Measurements from ENCODE around the gene NR2F6. TPM values are rescaled to one million over a fixed set of nuclear protein-coding genes. Genes with fewer than 3 reads are reported as not detected.

Gene NR2F6
- total and polyA plus RNA-seq, 2 experiments from 2014 or later: 64.0 to 209 TPM

- TF ChIP-seq ZNF462 (CRISPR knock-in tag; IDR thresholded peaks at IDR 0.05) (no peak), ZNF114 (CRISPR knock-in tag; IDR thresholded peaks at IDR 0.05) (no peak), NANOG (IDR thresholded peaks at IDR 0.05; ENCODE audit: borderline replicate concordance) (no peak), EZH2 (IDR thresholded peaks at IDR 0.05; ENCODE audit: low read depth, unreplicated experiment) (no peak)
- TF ChIP-seq, protein P1, sequence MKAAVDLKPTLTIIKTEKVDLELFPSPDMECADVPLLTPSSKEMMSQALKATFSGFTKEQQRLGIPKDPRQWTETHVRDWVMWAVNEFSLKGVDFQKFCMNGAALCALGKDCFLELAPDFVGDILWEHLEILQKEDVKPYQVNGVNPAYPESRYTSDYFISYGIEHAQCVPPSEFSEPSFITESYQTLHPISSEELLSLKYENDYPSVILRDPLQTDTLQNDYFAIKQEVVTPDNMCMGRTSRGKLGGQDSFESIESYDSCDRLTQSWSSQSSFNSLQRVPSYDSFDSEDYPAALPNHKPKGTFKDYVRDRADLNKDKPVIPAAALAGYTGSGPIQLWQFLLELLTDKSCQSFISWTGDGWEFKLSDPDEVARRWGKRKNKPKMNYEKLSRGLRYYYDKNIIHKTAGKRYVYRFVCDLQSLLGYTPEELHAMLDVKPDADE (IDR thresholded peaks at IDR 0.05): no peak
These were observed 8.7 kb downstream of the NR2F6 start (continued) for GRCh38 chr19:17236811-17237543.

- TF ChIP-seq EZH2 (IDR thresholded peaks at IDR 0.05; ENCODE audit: low read depth, unreplicated experiment) (no peak), POLR2AphosphoS5 (IDR thresholded peaks at IDR 0.05; ENCODE audit: low read depth) (peak; percentile 48; the same call in 1 of the 2 replicates)
- peaks cover 29% of the 10 kb centered on the region for H4K20me1 ChIP-seq (replicated peaks; ENCODE audit: insufficient read depth)
These were observed 9.5 kb downstream of the NR2F6 start for GRCh38 chr19:17235971-17236777.

More at GRCh38 chr19:17235971-17236777, 9.5 kb downstream of the NR2F6 start:
- Mint-ChIP-seq H3K4me1 (peaks cover 23% of the 10 kb centered on the region), H3K27ac (no peak overlapping the region), H3K4me3 (peak overlapping the region; percentile 85), H3K27me3 (ENCODE audit: insufficient read depth, low read depth, poor library complexity) (peaks cover 20% of the 10 kb centered on the region), H3K36me3 (ENCODE audit: low read depth) (peaks cover 53% of the 10 kb centered on the region), H3K9me3 (no peaks in the 10 kb centered on the region)
- H3K36me3 ChIP-seq (ENCODE audit: insufficient read depth): peaks cover 6% of the 10 kb centered on the region; the same call in 1 of the 2 replicates
- H3K27ac ChIP-seq (ENCODE audit: low read depth): peak overlapping the region; percentile 89
- peak; percentile 78 for DNase-seq (ENCODE audit: low spot score)
- peak overlapping the region; percentile 94 for H3K4me2 ChIP-seq
- peaks cover 38% of the 10 kb centered on the region for H3F3A ChIP-seq (replicated peaks; ENCODE audit: low read depth)
- no peaks in the 10 kb centered on the region for H3K9me2 ChIP-seq (ENCODE audit: insufficient read depth)
- no peak overlapping the region for H2AFZ ChIP-seq
- no peaks in the 10 kb centered on the region for H3K27me3 ChIP-seq (ENCODE audit: insufficient read depth)
- H3K4me3 ChIP-seq: peak overlapping the region; percentile 93
- peak; percentile 17 for ATAC-seq
- H3K4me1 ChIP-seq (ENCODE audit: insufficient read depth): peaks cover 12% of the 10 kb centered on the region
- H3K79me2 ChIP-seq (replicated peaks; ENCODE audit: insufficient read depth): peaks cover 63% of the 10 kb centered on the region

Data from GM23338 (cell line).